Brain microvascular endothelial cell (primary cell): Measurements from ENCODE around the gene SH2D7.

Experiments
- DNase-seq: peaks from one replicate; pipeline ENCODE4 v3.0.0-alpha.2; 2020
- H3K27ac ChIP-seq: fragments of 250-450 bp; sonication (Bioruptor Pico); 2 replicates; pipeline ENCODE4 v1.5.1; 2020; ENCODE audit warnings: mild to moderate bottlenecking, moderate library complexity
- H3K27me3 ChIP-seq: fragments of 250-450 bp; sonication (Bioruptor Pico); replicated peaks from 2 replicates; pipeline ENCODE4 v1.5.1; 2020; ENCODE audit warnings: mild to moderate bottlenecking
- H3K36me3 ChIP-seq: fragments of 250-450 bp; sonication (Bioruptor Pico); replicated peaks from 2 replicates; pipeline ENCODE4 v1.5.1; 2020; ENCODE audit warnings: mild to moderate bottlenecking
- H3K4me3 ChIP-seq: 2 replicates; pipeline ENCODE4 v1.5.1; 2011; ENCODE audit warnings: low read depth, mild to moderate bottlenecking, control low read depth, low read length, moderate library complexity
- in situ Hi-C: cut with HindIII; loops from 2 replicates; pipeline ENCODE4 v1.10.0; 2017; ENCODE audit warnings: low sequenced_read_pairs, low pct_ligation_motif_present
- TF ChIP-seq, protein P1 (sequence below): IDR thresholded peaks from 2 replicates; pipeline ENCODE4 v1.5.1; 2011; ENCODE audit warnings: low read depth, mild to moderate bottlenecking, moderate library complexity, low read length, control low read depth, inconsistent platforms; ENCODE audit errors: missing control alignments

The SH2D7 gene

DNA sequence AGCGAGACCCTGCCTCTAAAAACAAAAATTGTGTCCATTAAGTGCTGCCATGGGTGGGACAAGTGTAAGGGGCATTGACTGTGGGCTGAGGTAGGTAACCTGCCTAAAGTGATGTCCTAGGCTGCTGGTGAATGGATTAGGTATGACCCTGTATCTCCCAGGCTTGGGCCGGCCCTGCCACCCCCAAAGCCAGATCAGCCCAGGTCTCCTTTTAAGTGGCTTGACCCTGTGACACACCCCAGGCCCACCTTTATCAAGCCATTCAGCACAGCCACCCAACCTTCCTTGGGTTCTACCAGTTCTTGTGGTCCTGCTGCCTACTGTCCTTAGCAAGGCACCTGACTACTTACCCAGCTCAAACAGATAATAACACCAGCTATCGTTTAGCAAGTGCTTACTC lies 20.2 kb downstream of the SH2D7 start:
- Histone ChIP-seq H3K4me3 (no peak overlapping the region), H3K36me3 (no peaks in the 10 kb centered on the region), H3K27me3 (no peaks in the 10 kb centered on the region), H3K27ac (no peak overlapping the region)
- no peak for DNase-seq
- TF ChIP-seq, protein P1, sequence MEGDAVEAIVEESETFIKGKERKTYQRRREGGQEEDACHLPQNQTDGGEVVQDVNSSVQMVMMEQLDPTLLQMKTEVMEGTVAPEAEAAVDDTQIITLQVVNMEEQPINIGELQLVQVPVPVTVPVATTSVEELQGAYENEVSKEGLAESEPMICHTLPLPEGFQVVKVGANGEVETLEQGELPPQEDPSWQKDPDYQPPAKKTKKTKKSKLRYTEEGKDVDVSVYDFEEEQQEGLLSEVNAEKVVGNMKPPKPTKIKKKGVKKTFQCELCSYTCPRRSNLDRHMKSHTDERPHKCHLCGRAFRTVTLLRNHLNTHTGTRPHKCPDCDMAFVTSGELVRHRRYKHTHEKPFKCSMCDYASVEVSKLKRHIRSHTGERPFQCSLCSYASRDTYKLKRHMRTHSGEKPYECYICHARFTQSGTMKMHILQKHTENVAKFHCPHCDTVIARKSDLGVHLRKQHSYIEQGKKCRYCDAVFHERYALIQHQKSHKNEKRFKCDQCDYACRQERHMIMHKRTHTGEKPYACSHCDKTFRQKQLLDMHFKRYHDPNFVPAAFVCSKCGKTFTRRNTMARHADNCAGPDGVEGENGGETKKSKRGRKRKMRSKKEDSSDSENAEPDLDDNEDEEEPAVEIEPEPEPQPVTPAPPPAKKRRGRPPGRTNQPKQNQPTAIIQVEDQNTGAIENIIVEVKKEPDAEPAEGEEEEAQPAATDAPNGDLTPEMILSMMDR = no peak
- in situ Hi-C loops = no loop called here

DNA sequence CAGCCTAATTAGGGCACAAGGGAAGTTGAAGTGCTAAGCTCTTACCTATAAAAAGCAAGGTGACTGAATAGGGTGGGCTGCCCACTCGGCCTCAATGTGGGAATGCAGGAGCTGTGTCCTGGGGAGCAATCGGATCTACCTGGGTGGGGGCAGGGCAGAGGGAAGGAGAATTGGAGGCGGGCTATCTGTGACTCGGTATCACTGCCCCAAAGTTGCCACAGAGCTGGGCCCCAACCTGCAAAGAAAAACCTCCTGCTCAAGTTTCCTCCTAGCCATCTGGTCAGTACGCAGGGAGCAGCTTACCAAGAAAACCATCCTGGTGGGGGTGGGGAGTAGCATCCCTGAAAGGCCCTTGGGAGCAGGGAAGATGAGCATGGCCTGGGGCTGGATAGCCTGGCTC lies 28.2 kb downstream of the SH2D7 start:
- TF ChIP-seq, protein P1 = no peak
- Histone ChIP-seq H3K4me3 (no peak overlapping the region), H3K27me3 (no peaks in the 10 kb centered on the region), H3K27ac (no peak overlapping the region), H3K36me3 (no peaks in the 10 kb centered on the region)
- no peak for DNase-seq
- in situ Hi-C loops = no loop called here

DNA sequence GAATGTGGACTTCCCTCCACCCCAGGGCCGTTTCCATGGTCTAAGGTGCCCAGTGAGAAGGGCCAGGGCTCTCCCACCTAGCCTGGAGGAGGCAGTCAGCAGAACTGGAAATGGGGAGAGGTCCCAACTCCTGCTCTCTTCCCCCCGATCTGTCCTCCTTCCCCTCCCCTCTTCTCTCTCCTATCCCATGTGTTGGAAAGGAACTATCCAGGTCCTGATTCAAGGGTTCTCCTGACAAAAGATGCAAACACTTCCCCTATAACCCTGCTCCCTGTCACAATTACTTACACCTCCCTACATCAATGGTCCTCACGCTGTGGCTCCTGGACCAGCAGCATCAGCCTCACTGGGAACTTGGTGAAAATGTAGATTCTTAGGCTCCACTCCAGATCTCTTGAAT lies 32.9 kb downstream of the SH2D7 start:
- no peaks in the 10 kb centered on the region for H3K27me3 ChIP-seq
- no peak overlapping the region for H3K4me3 ChIP-seq
- TF ChIP-seq, protein P1 = no peak
- in situ Hi-C loops = no loop called here
- DNase-seq = no peak
- no peak overlapping the region for H3K27ac ChIP-seq
- no peaks in the 10 kb centered on the region for H3K36me3 ChIP-seq

DNA sequence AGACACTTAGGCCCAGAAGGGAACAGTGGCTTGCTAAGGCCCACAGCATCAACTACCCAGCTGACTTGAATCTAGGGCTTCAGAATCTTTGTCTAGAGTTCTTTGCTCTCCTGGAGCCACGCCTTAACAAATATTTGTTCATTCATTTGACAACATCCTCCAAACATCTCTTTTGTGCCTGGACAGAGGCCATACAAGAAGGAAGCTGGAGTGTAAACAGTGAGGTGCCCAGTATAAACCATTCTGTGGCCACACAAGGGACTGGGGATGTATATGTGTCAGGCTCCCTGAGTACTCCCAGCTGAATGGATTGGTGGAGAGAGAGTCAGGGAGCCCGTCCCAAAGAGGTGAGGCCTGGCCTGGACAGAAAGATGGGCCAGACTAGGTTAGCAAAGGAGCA lies 35.5 kb downstream of the SH2D7 start:
- Histone ChIP-seq H3K4me3 (no peak overlapping the region), H3K27me3 (no peaks in the 10 kb centered on the region), H3K36me3 (no peaks in the 10 kb centered on the region), H3K27ac (no peak overlapping the region)
- in situ Hi-C loops = no loop called here
- TF ChIP-seq, protein P1 = no peak
- DNase-seq = no peak

DNA sequence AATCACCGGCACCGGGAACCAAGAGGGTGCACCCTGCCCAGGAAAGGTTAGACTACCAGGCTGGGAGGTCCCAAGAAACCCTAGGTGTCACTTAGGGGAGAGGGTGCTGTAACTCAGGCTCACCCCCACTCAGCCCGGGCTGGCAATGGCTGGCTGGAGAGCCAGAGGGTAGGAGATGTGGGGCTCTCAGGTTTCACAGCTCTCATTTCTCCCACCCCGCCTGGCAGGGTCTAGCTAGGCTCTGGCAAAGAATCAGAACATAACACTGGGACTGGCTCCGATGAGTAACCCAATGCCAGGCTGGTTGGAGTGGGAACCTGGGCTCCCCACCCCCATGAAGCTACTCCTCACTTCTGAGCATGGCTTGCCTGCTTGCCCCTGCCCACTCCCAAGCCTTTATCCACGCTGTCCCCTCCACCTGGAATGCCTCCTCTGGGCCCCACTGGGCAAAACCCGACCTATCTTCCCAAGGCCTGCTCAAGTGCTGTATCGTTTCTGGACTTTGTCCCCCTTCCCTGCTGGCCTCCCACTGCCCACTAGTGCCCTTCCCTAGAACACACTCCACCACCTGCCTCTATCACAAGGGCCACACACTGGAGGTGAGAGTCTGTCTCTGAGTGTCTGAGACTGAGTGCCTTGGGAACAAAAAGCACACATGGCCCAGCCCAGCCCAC lies 36.9 kb downstream of the SH2D7 start:
- Histone ChIP-seq H3K27ac (no peak overlapping the region), H3K27me3 (no peaks in the 10 kb centered on the region), H3K4me3 (no peak overlapping the region), H3K36me3 (no peaks in the 10 kb centered on the region)
- TF ChIP-seq, protein P1 = no peak
- DNase-seq = no peak
- in situ Hi-C loops = no loop called here

DNA sequence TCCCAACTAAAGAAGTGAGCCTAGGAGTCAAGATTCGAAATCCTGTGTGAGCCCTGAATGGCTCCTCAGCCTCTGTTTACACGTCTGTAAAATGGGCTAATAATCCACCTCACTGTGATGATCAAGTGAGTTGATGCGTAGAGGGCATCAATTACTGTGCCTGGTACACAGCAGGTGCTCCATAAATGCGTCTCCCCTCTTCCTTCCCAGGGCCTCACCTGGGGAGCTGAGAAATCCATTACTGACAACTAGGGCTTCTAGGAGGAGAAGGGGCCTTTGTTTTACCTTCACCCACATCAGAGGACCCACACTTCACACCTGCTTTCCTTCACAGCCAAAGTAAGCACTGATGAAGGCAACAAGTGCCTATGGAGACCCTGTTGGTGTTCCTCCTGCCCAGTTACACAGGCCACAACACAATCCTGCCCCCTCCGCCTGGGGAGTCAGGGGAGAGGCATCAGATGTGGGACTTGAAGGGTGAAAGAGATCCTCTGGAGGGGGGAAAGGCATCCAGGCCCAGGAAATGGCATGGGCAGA lies 37.5 kb downstream of the SH2D7 start:
- no peak for DNase-seq
- Histone ChIP-seq H3K4me3 (no peak overlapping the region), H3K27ac (no peak overlapping the region), H3K27me3 (no peaks in the 10 kb centered on the region), H3K36me3 (no peaks in the 10 kb centered on the region)
- TF ChIP-seq, protein P1 = no peak
- in situ Hi-C loops = no loop called here
